Liver (tissue), 3 donors: ENCODE data around the gene ZNF274.

ENCODE experiments used
- ATF3 ChIP-seq: IDR thresholded peaks from 2 replicates; pipeline ENCODE4 v1.6.1; 2016; ENCODE audit warnings: antibody characterized with exemption
- GABPA ChIP-seq, 2 donors: IDR thresholded peaks in 1 of 2; conservative IDR thresholded peaks in 1 of 2; 2 replicates each; pipeline ENCODE4 v1.6.1; 2016; ENCODE audit warnings: antibody characterized with exemption in 2 of 2, mild to moderate bottlenecking in 1 of 2, moderate library complexity in 1 of 2
- SP1 ChIP-seq: IDR thresholded peaks from 2 replicates; pipeline ENCODE4 v1.6.1; 2018; ENCODE audit warnings: antibody characterized with exemption, mild to moderate bottlenecking
- TF ChIP-seq, protein P1 (sequence below): fragments of 150-350 bp; IDR thresholded peaks from 2 replicates; pipeline ENCODE4 v1.5.1; 2017; ENCODE audit warnings: improper control_type of control experiment, low read depth, low read length; ENCODE audit not compliant: missing input control
- TF ChIP-seq, protein P2 (sequence below): IDR thresholded peaks from 2 replicates; pipeline ENCODE4 v1.6.1; 2016; ENCODE audit warnings: antibody characterized with exemption
- donor health status: healthy.
- donor health status: healthy.

- TF ChIP-seq, protein P1, sequence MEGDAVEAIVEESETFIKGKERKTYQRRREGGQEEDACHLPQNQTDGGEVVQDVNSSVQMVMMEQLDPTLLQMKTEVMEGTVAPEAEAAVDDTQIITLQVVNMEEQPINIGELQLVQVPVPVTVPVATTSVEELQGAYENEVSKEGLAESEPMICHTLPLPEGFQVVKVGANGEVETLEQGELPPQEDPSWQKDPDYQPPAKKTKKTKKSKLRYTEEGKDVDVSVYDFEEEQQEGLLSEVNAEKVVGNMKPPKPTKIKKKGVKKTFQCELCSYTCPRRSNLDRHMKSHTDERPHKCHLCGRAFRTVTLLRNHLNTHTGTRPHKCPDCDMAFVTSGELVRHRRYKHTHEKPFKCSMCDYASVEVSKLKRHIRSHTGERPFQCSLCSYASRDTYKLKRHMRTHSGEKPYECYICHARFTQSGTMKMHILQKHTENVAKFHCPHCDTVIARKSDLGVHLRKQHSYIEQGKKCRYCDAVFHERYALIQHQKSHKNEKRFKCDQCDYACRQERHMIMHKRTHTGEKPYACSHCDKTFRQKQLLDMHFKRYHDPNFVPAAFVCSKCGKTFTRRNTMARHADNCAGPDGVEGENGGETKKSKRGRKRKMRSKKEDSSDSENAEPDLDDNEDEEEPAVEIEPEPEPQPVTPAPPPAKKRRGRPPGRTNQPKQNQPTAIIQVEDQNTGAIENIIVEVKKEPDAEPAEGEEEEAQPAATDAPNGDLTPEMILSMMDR: no peak
- TF ChIP-seq SP1 (no peak), ATF3 (no peak), GABPA (IDR thresholded peaks at IDR 0.05 in 1 of 2, conservative IDR thresholded peaks at IDR 0.05 in 1 of 2) (no peak)
- TF ChIP-seq, protein P2, sequence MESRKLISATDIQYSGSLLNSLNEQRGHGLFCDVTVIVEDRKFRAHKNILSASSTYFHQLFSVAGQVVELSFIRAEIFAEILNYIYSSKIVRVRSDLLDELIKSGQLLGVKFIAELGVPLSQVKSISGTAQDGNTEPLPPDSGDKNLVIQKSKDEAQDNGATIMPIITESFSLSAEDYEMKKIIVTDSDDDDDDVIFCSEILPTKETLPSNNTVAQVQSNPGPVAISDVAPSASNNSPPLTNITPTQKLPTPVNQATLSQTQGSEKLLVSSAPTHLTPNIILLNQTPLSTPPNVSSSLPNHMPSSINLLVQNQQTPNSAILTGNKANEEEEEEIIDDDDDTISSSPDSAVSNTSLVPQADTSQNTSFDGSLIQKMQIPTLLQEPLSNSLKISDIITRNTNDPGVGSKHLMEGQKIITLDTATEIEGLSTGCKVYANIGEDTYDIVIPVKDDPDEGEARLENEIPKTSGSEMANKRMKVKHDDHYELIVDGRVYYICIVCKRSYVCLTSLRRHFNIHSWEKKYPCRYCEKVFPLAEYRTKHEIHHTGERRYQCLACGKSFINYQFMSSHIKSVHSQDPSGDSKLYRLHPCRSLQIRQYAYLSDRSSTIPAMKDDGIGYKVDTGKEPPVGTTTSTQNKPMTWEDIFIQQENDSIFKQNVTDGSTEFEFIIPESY: no peak
Observed at GRCh38 chr19:58183817-58184215, 955 bp downstream of the ZNF274 start.
